ENCODE measurements around the gene SPDYE4.

Gene SPDYE4

GRCh38 chr17:8729421-8729820 is 28.9 kb downstream of the SPDYE4 start:
- no peak for TF ChIP-seq JUND (IDR thresholded peaks at IDR 0.05; ENCODE audit: low read depth)
- in situ Hi-C loops (cut with HindIII; ENCODE audit: low pct_unique_long_range_greater_than_20kb, low sequenced_read_pairs): no loop called here
- no peak for DNase-seq (ENCODE audit: low read depth in 1 of 2, low spot score in 1 of 2)

GRCh38 chr17:8728971-8729370 is 29.4 kb downstream of the SPDYE4 start:
- in situ Hi-C loops (cut with HindIII; ENCODE audit: low pct_unique_long_range_greater_than_20kb, low sequenced_read_pairs): no loop called here
- TF ChIP-seq JUND (IDR thresholded peaks at IDR 0.05; ENCODE audit: low read depth): no peak
- no peak for DNase-seq (ENCODE audit: low read depth in 1 of 2, low spot score in 1 of 2)

GRCh38 chr17:8728251-8728938 is 30.0 kb downstream of the SPDYE4 start:
- in situ Hi-C loops (cut with HindIII; ENCODE audit: low pct_unique_long_range_greater_than_20kb, low sequenced_read_pairs): no loop called here
- no peak for TF ChIP-seq JUND (IDR thresholded peaks at IDR 0.05; ENCODE audit: low read depth)
- no peak for DNase-seq (ENCODE audit: low read depth in 1 of 2, low spot score in 1 of 2)

GRCh38 chr17:8726941-8727555 is 31.3 kb downstream of the SPDYE4 start:
- TF ChIP-seq JUND (IDR thresholded peaks at IDR 0.05; ENCODE audit: low read depth): no peak
- in situ Hi-C loops (cut with HindIII; ENCODE audit: low pct_unique_long_range_greater_than_20kb, low sequenced_read_pairs): no loop called here

GRCh38 chr17:8725881-8726876 is 32.2 kb downstream of the SPDYE4 start:
- in situ Hi-C loops (cut with HindIII; ENCODE audit: low pct_unique_long_range_greater_than_20kb, low sequenced_read_pairs): no loop called here
- no peak for TF ChIP-seq JUND (IDR thresholded peaks at IDR 0.05; ENCODE audit: low read depth)
- no peak for DNase-seq (ENCODE audit: low read depth in 1 of 2, low spot score in 1 of 2)

More at GRCh38 chr17:8726941-8727555, 31.3 kb downstream of the SPDYE4 start:
- no peak for DNase-seq (ENCODE audit: low read depth in 1 of 2, low spot score in 1 of 2)

- in situ Hi-C loops (cut with HindIII; ENCODE audit: low pct_unique_long_range_greater_than_20kb, low sequenced_read_pairs): no loop called here
These were observed 33.9 kb downstream of the SPDYE4 start for GRCh38 chr17:8724451-8724850.

GRCh38 chr17:8720596-8720995 is 37.8 kb downstream of the SPDYE4 start:
- no peak for TF ChIP-seq JUND (IDR thresholded peaks at IDR 0.05; ENCODE audit: low read depth)
- DNase-seq (ENCODE audit: low read depth in 1 of 2, low spot score in 1 of 2): no peak
- in situ Hi-C loops (cut with HindIII; ENCODE audit: low pct_unique_long_range_greater_than_20kb, low sequenced_read_pairs): no loop called here

More at GRCh38 chr17:8724451-8724850, 33.9 kb downstream of the SPDYE4 start:
- no peak for TF ChIP-seq JUND (IDR thresholded peaks at IDR 0.05; ENCODE audit: low read depth)
- DNase-seq (ENCODE audit: low read depth in 1 of 2, low spot score in 1 of 2): no peak

GRCh38 chr17:8719291-8720246 is 38.8 kb downstream of the SPDYE4 start:
- DNase-seq (ENCODE audit: low read depth in 1 of 2, low spot score in 1 of 2): no peak
- TF ChIP-seq JUND (IDR thresholded peaks at IDR 0.05; ENCODE audit: low read depth): no peak
- in situ Hi-C loops (cut with HindIII; ENCODE audit: low pct_unique_long_range_greater_than_20kb, low sequenced_read_pairs): no loop called here

- no peak for TF ChIP-seq JUND (IDR thresholded peaks at IDR 0.05; ENCODE audit: low read depth)
- in situ Hi-C loops (cut with HindIII; ENCODE audit: low pct_unique_long_range_greater_than_20kb, low sequenced_read_pairs): no loop called here
- no peak for DNase-seq (ENCODE audit: low read depth in 1 of 2, low spot score in 1 of 2)
These were observed 40.3 kb downstream of the SPDYE4 start for GRCh38 chr17:8718001-8718563.

- DNase-seq (ENCODE audit: low read depth in 1 of 2, low spot score in 1 of 2): no peak
- TF ChIP-seq JUND (IDR thresholded peaks at IDR 0.05; ENCODE audit: low read depth): no peak
- in situ Hi-C loops (cut with HindIII; ENCODE audit: low pct_unique_long_range_greater_than_20kb, low sequenced_read_pairs): no loop called here
These were observed 44.5 kb downstream of the SPDYE4 start for GRCh38 chr17:8713878-8714277.

GRCh38 chr17:8713315-8713714 is 45.0 kb downstream of the SPDYE4 start:
- no peak for TF ChIP-seq JUND (IDR thresholded peaks at IDR 0.05; ENCODE audit: low read depth)
- in situ Hi-C loops (cut with HindIII; ENCODE audit: low pct_unique_long_range_greater_than_20kb, low sequenced_read_pairs): no loop called here
- no peak for DNase-seq (ENCODE audit: low read depth in 1 of 2, low spot score in 1 of 2)
